Cardiac fibroblast (primary cell): ENCODE data around the gene SRPK2.

Experiments used
- DNase-seq, 2 donors: peaks; one replicate each; pipeline versions ENCODE4 v3.0.0 to v3.0.0-alpha.2; 2010; ENCODE audit warnings: low read depth in 2 of 2
- H3K4me3 ChIP-seq, 2 donors: replicated peaks in 1 of 2; 1 replicate in 1 of 2; 2 replicates in 1 of 2; pipeline ENCODE4 v1.5.1; 2011; ENCODE audit warnings: low read depth in 2 of 2, low read length in 2 of 2, mild to moderate bottlenecking in 2 of 2, moderate library complexity in 1 of 2
- TF ChIP-seq, protein P1 (sequence below): IDR thresholded peaks from one replicate; pipeline ENCODE4 v1.5.1; 2011; ENCODE audit warnings: low read depth, mild to moderate bottlenecking, low read length, inconsistent platforms

Gene SRPK2

DNA sequence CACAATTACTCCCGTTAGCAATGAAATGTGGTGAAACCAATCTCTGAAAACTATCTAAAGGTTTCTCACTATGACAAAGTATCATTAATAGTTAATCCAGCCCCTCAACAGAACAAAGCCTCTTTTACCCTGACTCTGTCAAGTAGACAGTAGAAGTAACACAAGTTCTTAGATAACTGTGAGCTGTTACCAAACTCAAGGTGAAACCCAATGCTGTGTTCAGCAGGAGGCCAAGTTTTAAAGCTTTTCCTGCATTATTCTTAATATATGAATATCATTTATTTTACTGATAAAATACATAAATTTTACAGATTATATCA is 109.1 kb downstream of the SRPK2 start:
- no peak for DNase-seq
- TF ChIP-seq, protein P1, sequence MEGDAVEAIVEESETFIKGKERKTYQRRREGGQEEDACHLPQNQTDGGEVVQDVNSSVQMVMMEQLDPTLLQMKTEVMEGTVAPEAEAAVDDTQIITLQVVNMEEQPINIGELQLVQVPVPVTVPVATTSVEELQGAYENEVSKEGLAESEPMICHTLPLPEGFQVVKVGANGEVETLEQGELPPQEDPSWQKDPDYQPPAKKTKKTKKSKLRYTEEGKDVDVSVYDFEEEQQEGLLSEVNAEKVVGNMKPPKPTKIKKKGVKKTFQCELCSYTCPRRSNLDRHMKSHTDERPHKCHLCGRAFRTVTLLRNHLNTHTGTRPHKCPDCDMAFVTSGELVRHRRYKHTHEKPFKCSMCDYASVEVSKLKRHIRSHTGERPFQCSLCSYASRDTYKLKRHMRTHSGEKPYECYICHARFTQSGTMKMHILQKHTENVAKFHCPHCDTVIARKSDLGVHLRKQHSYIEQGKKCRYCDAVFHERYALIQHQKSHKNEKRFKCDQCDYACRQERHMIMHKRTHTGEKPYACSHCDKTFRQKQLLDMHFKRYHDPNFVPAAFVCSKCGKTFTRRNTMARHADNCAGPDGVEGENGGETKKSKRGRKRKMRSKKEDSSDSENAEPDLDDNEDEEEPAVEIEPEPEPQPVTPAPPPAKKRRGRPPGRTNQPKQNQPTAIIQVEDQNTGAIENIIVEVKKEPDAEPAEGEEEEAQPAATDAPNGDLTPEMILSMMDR = no peak
- no peak overlapping the region for H3K4me3 ChIP-seq

DNA sequence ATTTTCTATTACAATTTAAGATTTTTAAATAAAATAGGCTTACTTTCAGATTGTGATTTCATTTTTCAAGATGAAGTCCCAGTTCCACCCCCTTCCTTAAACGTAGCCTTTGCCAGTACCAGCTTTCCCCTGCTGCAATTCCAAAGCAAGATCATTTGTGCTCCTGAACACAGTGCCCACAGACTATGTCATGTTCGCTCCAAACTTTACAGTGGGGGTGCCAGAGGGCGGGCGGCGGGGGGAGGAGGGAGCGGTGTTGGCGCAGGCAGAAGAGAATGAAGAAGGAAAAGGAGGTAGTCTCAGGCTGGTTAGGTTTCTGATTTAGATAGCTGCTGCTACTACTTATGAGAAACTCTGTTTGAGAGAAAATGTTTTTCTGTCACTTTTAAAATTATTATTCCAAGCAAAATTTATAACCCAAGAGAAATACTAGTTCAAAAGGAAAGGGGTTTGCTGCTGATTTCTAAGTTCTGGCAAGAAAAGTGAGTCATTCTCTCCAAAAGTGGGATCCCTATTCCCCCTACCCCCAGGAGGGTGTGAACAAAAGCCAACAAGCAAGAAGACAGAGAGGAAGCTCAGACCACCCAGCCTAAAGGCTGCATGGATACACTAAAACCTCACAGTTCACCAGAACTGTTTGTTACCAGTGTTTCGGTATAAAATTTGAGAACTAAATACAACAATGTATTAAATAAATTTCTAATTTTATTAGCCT is 109.6 kb downstream of the SRPK2 start:
- no peak overlapping the region for H3K4me3 ChIP-seq
- no peak for DNase-seq
- TF ChIP-seq, protein P1 = no peak

DNA sequence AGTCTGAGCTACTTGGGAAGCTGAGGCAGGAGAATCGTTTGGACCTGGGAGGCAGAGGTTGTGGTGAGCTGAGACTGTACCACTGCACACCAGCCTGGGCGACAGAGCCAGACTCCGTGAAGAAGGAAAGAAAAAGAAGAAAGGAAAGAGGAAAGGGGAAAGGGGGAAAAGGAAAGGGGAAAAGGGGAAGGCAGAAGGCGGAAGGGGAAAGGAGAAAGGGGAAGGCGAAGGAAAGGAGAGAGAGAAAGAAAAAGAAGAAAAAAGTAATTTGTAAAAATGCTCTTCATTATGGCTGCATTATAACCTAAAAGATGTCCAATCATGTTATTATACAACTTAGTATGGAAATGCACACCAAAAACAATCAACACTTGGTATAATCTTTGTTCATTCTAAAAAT is 110.2 kb downstream of the SRPK2 start:
- TF ChIP-seq, protein P1 = no peak
- no peak for DNase-seq
- no peak overlapping the region for H3K4me3 ChIP-seq

DNA sequence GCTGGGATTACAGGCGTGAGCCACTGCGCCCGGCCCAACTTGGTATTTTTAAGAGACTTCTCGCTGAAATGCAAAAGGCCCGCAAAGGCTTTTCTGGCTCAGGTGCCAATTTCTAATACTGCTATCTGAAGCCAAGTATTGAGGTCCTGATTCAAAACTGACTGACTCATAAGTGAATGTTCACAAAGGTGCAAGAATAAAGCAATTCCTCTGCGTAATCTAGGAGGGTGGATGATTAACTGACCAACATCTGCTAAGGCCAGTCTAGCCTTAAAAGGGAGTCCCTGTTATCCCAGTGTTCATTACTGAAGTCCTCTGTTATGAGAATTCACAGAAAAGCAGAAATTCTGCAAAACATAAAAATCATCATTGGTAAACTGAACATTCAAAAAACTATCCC is 111.4 kb downstream of the SRPK2 start:
- TF ChIP-seq, protein P1 = no peak
- DNase-seq = peak in 1 of 2 donors; percentile 83

DNA sequence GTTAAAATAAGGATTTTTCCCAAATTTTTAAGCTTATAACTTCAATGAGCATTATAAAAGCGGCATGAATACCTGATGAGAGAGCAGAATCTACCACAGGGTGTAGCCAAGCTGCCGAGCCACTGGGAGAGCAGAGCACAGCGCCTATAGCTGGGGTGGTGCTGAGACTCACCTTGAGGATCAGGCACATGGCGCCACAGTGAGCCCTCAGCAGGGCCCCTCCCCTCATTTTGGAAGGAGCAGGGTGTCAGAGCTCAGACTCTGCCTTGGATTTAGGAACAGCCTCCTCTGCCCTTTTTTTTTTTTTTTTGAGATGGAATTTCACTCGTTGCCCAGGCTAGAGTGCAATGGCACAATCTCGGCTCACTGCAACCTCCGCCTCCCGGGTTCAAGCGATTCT is 118.6 kb downstream of the SRPK2 start:
- DNase-seq = no peak
- TF ChIP-seq, protein P1 = no peak
- H3K4me3 ChIP-seq = no peak overlapping the region

More for the DNA sequence above, 111.4 kb downstream of the SRPK2 start:
- H3K4me3 ChIP-seq = no peak overlapping the region

DNA sequence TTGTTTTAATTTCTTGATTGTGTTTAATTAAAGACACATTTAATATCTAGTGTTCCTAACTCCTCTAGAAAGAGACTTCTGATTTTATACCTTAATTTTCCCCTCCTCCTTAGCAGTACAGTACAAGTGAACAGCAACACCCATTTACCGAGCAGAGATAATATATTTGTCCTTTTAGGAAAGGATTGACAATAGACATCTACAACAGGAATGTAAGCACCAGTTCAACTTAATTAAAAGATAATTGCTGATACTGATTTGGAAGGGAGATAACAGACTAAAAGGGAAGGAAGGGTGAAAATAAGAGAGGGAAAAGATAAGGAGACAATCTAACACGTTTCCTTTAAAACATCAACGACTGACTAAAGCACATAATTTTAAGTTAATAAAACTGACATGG is 119.3 kb downstream of the SRPK2 start:
- peak overlapping the region; percentile 14 to 50 for H3K4me3 ChIP-seq
- DNase-seq = peak in 1 of 2 donors; percentile 13
- TF ChIP-seq, protein P1 = no peak
